Heart left ventricle (tissue), 16 donors: ENCODE data around the gene REG3A. TPM values are rescaled to one million over a fixed set of nuclear protein-coding genes. Genes with fewer than 3 reads are reported as not detected.

Experiments
- ATAC-seq, 4 donors: fragments of 200-7000 bp; cut with Tn5 transposase; one replicate each; pipeline ENCODE4 v1.9.1; 2020 to 2022; ENCODE audit warnings: moderate library complexity in 4 of 4, mild to moderate bottlenecking in 3 of 4, moderate number of reproducible peaks in 1 of 4
- DNase-seq, 5 donors: peaks; one replicate each; pipeline ENCODE4 v3.0.0-alpha.2; 2020
- H3K27ac ChIP-seq, 12 donors: fragments of 200-600 bp; sonication (generic) in 4 of 12; one replicate each; pipeline versions ENCODE4 v1.5.0 to v1.8.0; 2016 to 2022; ENCODE audit warnings: mild to moderate bottlenecking in 2 of 12
- H3K27me3 ChIP-seq, 9 donors: fragments of 200-600 bp; sonication (generic) in 2 of 9; one replicate each; pipeline versions ENCODE4 v1.5.1 to v1.8.0; 2016 to 2022; ENCODE audit warnings: mild to moderate bottlenecking in 3 of 9
- H3K36me3 ChIP-seq, 9 donors: fragments of 200-600 bp; sonication (generic) in 2 of 9; one replicate each; pipeline versions ENCODE4 v1.5.0 to v1.8.0; 2018 to 2022; ENCODE audit warnings: mild to moderate bottlenecking in 2 of 9
- H3K4me1 ChIP-seq, 12 donors: fragments of 200-600 bp; sonication (generic) in 4 of 12; one replicate each; pipeline versions ENCODE4 v1.5.0 to v1.8.0; 2016 to 2022; ENCODE audit warnings: mild to moderate bottlenecking in 3 of 12
- H3K4me3 ChIP-seq, 12 donors: fragments of 200-600 bp; sonication (generic) in 4 of 12; one replicate each; pipeline versions ENCODE4 v1.5.0 to v1.8.0; 2017 to 2022; ENCODE audit warnings: mild to moderate bottlenecking in 9 of 12, moderate library complexity in 4 of 12
- H3K9me3 ChIP-seq, 12 donors: fragments of 200-600 bp; sonication (generic) in 4 of 12; one replicate each; pipeline versions ENCODE4 v1.5.0 to v1.8.0; 2016 to 2022; ENCODE audit warnings: mild to moderate bottlenecking in 1 of 12
- POLR2A ChIP-seq, 2 donors: fragments of 450-650 bp; IDR thresholded peaks; one replicate each; pipeline ENCODE4 v1.6.1; 2017; ENCODE audit warnings: antibody characterized with exemption in 2 of 2, mild to moderate bottlenecking in 2 of 2, moderate library complexity in 2 of 2
- WGBS, 4 donors: extraction: QIAGEN DNeasy Blood & Tissue Kit in 2 of 4; methylation state at CpG; one replicate each; pipeline versions ENCODE4 v1.1.5 to v1.1.7; 2013 to 2018; 5-methylcytosine and 5-hydroxymethylcytosine counted together
- intact Hi-C, 10 donors: fragments of 100-400 bp; cut with DNase I; formaldehyde crosslinking; loops; one replicate each; pipeline versions ENCODE4 v1.11.1 to v1.14.2; 2022
- polyA plus RNA-seq, 2 donors: library from polyadenylated mRNA; stranded (reverse); fragments of 200-250 nt; gene quantifications; one replicate each; pipeline ENCODE4 v1.2.3, GENCODE V29; 2013
- total RNA-seq, 9 donors: library from RNA; depleted of rRNA in 2 of 9; stranded (reverse); fragments of >200 nt in 2 of 9; fragmentation: NEBNext Ultra II Directional in 3 of 9; extraction: Animal tissue kit (Norgen Biotek cat#: 25700) in 3 of 9; gene quantifications; one replicate each; pipeline versions ENCODE4 v1.1.0 to v1.2.4, GENCODE V29; 2016 to 2023
- TF ChIP-seq, protein P1 (sequence below), 12 donors: fragments of 200-600 bp; sonication (generic) in 4 of 12; IDR thresholded peaks; one replicate each; pipeline versions ENCODE4 v1.5.0 to v1.8.0; 2018 to 2022; ENCODE audit warnings: antibody characterized with exemption in 12 of 12, mild to moderate bottlenecking in 5 of 12
- donor health status: ischemic (EF 13 %, LVEDD 7.1; RV severe dilation, severe dysfunction).
- donor health status: healthy with polysubstance abuse.
- donor health status: DM: no; HTN: yes; CAD: no.
- donor health status: DM: no; HTN: no; CAD: no.
- donor health status: ischemic (EF 25% LVEDD 6.9; RV normal size, moderate dysfunction).
- donor health status: ischemic (EF 25% LVEDD 5.7; RV mildly dilated, moderate dysfunction).
- donor health status: healthy.
- donor health status: DM: yes; HTN: yes; CAD: no.
- donor health status: ischemic (EF 35%, LVEDD 5.7; RV mildly dilated, moderate dysfunction).
- donor health status: nonischemic (EF 11% LVEDD 7.7; RV severe dilation, severe dysfunction).
- donor health status: DM: yes; HTN: yes; CAD: no.
- donor health status: PGD.
- donor health status: ischemic (EF 29% LVEDD 5.4; RV normal size, mild dysfunction).
- donor health status: nonischemic (EF 23%, LVEDD 6.1; RV moderate dilation, normal function).

Gene REG3A
- total and polyA plus RNA-seq, 11 donors = 0.27 to 1.3 TPM; not detected in 9

DNA sequence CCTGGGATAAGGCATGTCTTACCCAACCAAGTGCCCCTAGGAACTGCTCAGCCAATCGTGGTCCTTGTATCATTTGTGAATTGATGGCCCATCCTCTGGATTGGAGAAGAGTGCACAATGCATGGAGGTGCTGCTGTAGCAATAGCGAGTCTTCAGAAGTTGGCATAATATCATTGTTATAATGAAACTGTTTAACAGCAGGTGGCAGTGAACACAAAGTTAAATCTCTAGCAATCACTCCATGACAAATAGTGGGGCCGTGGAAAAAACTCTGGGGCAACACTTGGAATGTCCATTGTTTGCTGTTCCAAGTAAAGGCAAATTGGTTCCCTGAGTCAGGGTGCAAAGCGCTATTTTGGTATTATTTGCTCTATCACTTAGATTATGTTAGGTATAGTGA is 27.9 kb downstream of the REG3A start:
- TF ChIP-seq, protein P1, sequence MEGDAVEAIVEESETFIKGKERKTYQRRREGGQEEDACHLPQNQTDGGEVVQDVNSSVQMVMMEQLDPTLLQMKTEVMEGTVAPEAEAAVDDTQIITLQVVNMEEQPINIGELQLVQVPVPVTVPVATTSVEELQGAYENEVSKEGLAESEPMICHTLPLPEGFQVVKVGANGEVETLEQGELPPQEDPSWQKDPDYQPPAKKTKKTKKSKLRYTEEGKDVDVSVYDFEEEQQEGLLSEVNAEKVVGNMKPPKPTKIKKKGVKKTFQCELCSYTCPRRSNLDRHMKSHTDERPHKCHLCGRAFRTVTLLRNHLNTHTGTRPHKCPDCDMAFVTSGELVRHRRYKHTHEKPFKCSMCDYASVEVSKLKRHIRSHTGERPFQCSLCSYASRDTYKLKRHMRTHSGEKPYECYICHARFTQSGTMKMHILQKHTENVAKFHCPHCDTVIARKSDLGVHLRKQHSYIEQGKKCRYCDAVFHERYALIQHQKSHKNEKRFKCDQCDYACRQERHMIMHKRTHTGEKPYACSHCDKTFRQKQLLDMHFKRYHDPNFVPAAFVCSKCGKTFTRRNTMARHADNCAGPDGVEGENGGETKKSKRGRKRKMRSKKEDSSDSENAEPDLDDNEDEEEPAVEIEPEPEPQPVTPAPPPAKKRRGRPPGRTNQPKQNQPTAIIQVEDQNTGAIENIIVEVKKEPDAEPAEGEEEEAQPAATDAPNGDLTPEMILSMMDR (IDR thresholded peaks at IDR 0.05) = no peak
- TF ChIP-seq POLR2A (IDR thresholded peaks at IDR 0.05) = no peak
- intact Hi-C loops = no loop called here
- H3K4me3 ChIP-seq = no peak overlapping the region
- DNase-seq (no peak), ATAC-seq (no peak)
- H3K27me3 ChIP-seq = no peaks in the 10 kb centered on the region
- no peaks in the 10 kb centered on the region for H3K9me3 ChIP-seq
- no peaks in the 10 kb centered on the region for H3K36me3 ChIP-seq
- H3K27ac ChIP-seq = no peak overlapping the region
- no peaks in the 10 kb centered on the region for H3K4me1 ChIP-seq
- 76 to 82% (median 77%) methylated on average over 4 of the region's 4 CpGs for WGBS, 4 donors

DNA sequence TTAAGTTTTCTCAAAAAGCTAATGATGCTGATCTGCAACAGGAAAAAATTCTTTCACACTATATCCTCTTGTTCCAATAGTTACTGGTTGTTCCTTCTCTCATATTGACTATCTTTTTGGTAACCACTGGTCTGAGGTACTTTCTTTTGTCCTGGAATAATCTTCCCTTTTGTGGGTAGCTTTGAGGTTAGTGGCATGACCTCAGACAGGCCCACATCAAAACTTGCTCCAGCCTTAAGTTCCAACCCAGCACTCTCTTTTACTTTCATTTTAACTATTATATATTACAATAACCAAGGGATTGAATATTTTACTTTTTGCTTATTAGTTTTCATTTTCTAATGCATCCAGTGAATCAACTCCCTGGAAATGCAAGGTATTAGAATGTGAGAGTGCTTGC is 29.7 kb downstream of the REG3A start:
- no peaks in the 10 kb centered on the region for H3K27me3 ChIP-seq
- H3K4me3 ChIP-seq = no peak overlapping the region
- H3K4me1 ChIP-seq = no peaks in the 10 kb centered on the region
- H3K36me3 ChIP-seq = no peaks in the 10 kb centered on the region
- DNase-seq (no peak), ATAC-seq (no peak)
- no peaks in the 10 kb centered on the region for H3K9me3 ChIP-seq
- intact Hi-C loops = no loop called here
- H3K27ac ChIP-seq = no peak overlapping the region
- TF ChIP-seq, protein P1 (IDR thresholded peaks at IDR 0.05) = no peak
- no peak for TF ChIP-seq POLR2A (IDR thresholded peaks at IDR 0.05)

DNA sequence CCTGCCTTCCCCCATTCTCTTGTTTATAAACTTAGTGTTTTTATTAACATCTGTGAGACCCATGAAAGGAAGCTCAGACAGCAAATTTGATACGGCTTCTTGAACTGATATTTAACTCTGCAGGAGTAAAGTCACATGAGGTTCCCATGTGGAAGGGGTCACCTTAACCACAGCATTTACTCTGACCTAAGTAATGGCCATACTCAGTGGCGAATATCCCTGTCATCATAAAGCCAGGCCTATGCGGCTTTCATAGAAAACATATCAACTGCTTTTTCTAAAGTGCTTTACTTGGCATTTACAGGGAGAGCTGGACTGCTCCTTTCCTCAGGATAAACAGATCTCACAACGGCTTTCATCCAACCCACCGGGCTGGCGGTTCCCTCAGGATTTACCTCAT is 30.3 kb downstream of the REG3A start:
- TF ChIP-seq POLR2A (IDR thresholded peaks at IDR 0.05) = no peak
- TF ChIP-seq, protein P1 (IDR thresholded peaks at IDR 0.05) = no peak
- no peak overlapping the region for H3K4me3 ChIP-seq
- no peak overlapping the region for H3K27ac ChIP-seq
- ATAC-seq (no peak), DNase-seq (no peak)
- intact Hi-C loops = no loop called here
- WGBS, 4 donors = 74 to 82% (median 76%) methylated on average over 6 of the region's 6 CpGs
- H3K4me1 ChIP-seq = no peaks in the 10 kb centered on the region
- H3K9me3 ChIP-seq = no peaks in the 10 kb centered on the region
- H3K36me3 ChIP-seq = no peaks in the 10 kb centered on the region
- H3K27me3 ChIP-seq = no peaks in the 10 kb centered on the region

DNA sequence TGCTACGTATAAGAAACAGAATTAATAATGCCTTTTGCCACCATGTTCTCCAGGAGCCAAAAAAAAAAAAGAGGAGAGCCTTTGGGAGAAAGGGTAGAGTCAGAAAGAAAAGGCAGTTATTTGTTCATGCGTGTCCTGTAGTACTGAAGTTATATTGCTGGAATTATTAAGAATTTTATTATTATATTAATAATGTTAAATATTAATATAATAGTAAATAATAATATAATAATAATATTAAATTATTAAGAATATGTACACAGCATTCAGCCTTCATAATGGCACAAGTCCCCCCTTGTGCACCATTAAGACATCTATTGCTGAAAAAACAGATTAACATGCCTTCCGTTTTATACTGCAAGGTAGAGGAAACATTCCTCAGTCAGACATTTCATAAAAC is 31.1 kb downstream of the REG3A start:
- H3K4me1 ChIP-seq = no peaks in the 10 kb centered on the region
- H3K27ac ChIP-seq = no peak overlapping the region
- intact Hi-C loops = no loop called here
- no peak for TF ChIP-seq POLR2A (IDR thresholded peaks at IDR 0.05)
- TF ChIP-seq, protein P1 (IDR thresholded peaks at IDR 0.05) = no peak
- WGBS, 4 donors = 87 to 93% (median 88%) methylated on average over 3 of the region's 3 CpGs
- ATAC-seq = no peak
- no peak for DNase-seq
- H3K9me3 ChIP-seq = no peaks in the 10 kb centered on the region
- no peaks in the 10 kb centered on the region for H3K36me3 ChIP-seq
- H3K27me3 ChIP-seq = no peaks in the 10 kb centered on the region
- no peak overlapping the region for H3K4me3 ChIP-seq
